Measurements from ENCODE around the gene WNT2B.

WNT2B gene

DNA sequence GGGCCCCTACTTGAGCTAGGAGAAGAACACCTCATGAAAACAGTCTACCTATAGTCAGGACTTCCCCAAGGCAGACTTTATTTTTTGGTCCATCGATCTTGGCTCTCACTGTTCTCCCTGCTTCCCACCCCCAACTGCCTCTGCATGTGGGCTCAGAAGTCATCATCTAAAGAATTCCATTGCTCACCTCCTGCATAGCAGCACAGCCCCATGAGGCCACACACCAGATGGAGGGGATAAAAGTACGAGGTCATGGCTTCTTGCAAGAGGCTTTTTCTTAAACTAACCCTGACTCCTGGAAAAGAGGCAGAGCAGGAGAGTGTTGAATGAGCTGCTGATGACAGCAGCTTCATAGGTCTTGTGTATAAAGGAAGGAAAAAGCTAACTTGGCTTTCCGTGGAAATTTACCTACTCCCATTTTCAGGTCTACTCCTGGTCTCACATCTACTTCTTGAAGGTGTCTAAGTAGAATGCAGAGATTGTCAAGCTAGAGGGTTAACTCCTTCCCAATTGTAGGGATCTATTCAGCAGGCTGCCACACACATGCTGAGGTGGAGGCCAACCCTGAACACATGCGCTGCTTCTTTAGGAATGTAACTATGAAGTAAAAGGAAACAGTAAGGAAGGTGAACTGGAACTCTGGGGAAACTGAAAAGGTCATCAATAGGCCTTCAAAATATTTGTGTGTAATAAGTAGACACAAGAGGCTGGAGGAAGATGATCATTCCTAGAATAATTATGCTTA lies 18.7 kb downstream of the WNT2B start:
- no peak for DNase-seq (ENCODE audit: low read depth)

- DNase-seq (ENCODE audit: low read depth) = no peak
Measured at GRCh38 chr1:112528076-112528475, 19.3 kb downstream of the WNT2B start.

DNA sequence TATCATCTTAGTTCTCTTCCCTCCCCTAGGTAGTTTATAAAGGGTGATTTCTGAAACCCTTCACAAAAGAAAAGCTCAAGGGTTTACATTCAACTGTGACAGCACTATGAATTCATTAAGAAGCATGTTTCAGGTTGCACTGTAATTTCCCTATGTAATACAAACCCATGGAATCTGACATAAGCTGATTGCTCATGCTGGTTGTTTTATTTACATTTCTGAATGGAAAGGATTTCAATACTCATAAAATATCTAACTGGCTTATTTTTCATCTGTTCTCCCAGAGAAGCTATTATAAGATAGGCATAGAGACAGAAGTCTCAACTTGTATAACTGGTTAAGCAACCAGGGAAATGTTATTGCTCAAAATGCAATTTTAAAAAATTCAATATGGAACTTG lies 20.5 kb downstream of the WNT2B start:
- no peak for DNase-seq (ENCODE audit: low read depth)

DNA sequence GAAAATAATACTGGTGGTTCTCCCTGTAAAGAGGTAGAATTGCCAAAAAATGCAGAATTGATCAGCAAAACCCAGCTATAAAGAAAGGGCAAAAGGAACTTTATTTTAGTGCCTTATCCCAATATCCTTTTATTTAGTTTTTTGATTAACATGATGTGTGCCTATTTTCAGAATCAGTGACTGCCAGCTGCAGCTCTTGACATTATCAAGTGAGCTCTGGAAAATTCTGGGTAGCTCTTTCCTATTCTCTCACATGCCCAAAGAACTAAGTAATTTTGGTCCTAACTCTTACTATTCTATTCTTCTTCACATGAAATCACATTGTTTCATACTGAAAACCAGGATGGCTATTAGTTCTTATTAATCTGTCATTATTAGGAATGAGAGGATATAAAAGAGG lies 22.1 kb downstream of the WNT2B start:
- no peak for DNase-seq (ENCODE audit: low read depth)

DNA sequence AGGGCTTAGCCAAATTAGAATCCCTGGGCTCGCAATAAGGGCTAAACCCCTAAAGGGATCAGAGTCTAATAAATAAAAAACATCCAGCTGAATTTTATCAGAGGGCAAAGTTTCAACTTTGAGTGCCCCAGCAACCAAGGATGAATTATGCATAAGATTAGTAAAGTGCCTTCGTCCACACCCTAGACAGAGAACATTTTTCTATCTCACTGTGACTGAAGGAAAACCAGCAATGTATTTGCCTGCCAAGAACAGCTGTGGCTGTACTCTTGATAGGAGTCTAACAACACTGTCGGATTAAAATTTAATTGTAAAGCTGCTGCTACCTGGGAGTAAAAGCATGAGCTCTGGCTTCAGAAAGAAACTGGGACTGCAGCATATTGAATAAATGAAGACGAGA lies 23.3 kb downstream of the WNT2B start:
- no peak for DNase-seq (ENCODE audit: low read depth)

- no peak for DNase-seq (ENCODE audit: low read depth)
Measured at GRCh38 chr1:112533029-112533428, 24.3 kb downstream of the WNT2B start.

- DNase-seq (ENCODE audit: low read depth) = no peak
Measured at GRCh38 chr1:112536561-112536960, 27.8 kb downstream of the WNT2B start.

- no peak for DNase-seq (ENCODE audit: low read depth)
Measured at GRCh38 chr1:112537456-112537855, 28.7 kb downstream of the WNT2B start.

- no peak for DNase-seq (ENCODE audit: low read depth)
Measured at GRCh38 chr1:112538883-112539282, 30.1 kb downstream of the WNT2B start.

DNA sequence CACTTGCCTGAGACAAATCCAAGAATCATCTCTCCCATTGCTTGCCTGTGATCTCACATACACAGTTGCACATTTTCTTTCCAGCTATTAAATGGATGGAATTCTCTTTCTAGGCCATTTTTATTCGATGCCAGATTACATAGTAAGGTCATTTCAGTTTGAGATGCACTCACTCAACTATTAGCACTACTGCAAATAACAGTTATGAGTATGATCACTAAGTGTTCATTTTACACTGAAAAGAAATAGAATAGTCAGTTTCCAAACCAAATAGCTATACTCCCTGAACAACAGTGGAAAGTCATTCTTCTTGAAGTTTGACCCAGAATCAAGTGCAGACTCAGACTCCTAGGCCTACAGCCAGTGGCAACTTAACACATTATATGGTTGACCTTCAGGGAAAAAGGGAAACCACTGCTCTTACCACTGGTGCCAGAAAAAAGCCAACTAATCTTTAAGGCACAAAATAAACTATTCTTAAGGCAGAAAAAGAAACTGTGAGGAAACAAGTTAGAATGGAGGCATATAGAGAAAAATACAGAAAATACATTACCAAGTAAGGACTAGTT lies 31.5 kb downstream of the WNT2B start:
- no peak for DNase-seq (ENCODE audit: low read depth)

GRCh38 chr1:112541299-112541698 lies 32.5 kb downstream of the WNT2B start:
- no peak for DNase-seq (ENCODE audit: low read depth)

GRCh38 chr1:112542206-112542973 lies 33.6 kb downstream of the WNT2B start:
- no peak for DNase-seq (ENCODE audit: low read depth)

DNA sequence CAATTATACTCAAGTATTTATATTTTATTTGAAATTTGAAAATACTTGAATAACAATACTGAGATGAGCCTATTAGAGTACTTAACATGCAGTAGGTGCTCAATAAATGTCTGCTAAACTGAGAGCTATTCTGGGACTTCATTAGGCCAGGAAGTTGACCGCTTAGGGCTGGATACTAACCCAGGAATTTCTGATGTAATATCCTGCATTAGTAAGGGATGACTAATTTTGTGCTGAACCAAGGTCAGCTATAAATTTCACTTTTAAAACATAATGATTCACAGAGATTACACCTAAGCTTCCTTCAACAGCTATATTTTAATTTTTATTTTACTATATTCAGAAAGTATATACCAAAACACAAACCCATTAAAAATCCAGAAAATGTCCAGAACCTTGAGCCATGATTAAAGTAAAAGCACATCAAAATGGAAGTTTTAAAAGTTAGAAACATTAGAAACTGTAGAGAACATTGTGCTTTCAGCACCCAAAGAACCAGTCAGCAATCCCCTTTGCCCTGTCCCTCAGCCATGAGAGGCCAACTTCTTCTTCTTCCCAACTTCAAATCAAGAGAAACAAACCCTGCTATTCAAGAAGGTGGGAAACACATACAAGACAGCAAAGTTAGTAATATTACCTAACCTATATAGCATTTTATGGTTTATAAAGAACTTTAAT lies 35.4 kb downstream of the WNT2B start:
- DNase-seq (ENCODE audit: low read depth) = no peak

DNA sequence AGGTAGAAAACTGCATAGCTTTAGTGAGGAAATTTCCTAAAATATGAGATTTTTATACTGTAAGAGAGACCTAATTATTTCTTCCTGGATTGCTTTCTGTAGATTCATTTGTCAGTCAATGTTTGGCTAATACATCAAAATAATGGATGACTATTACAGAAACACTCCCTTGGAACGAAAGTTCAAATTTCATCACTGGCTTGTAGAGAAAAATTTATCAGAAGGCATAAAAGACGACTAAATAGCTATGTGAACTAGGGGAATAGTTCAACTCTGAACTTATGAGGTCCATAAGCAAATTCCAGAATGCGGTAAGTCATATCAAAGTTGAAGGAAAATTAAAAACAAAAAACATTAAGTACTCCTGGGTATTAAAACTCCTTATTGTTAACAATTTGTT lies 36.0 kb downstream of the WNT2B start:
- no peak for DNase-seq (ENCODE audit: low read depth)

DNA sequence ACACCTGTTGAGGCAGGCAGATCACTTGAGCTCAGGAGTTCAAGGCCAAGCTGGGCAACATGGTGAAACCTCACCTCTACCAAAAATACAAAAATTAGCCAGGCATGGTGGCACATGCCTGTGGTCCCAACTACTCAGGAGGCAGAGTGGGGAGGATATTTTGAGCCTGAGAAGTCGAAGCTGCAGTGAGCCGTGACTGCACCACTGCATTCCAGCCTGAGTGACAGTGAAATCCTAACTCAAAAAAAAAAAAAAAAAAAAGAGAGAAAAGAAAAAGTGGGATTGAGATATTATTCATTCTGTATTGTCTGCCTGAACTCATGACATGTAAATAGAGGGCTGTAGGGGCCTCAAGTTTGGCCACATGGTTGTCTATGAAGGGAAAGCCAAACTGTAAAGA lies 37.3 kb downstream of the WNT2B start:
- no peak for DNase-seq (ENCODE audit: low read depth)

GRCh38 chr1:112548547-112548946 lies 39.8 kb downstream of the WNT2B start:
- DNase-seq (ENCODE audit: low read depth) = no peak

- no peak for DNase-seq (ENCODE audit: low read depth)
Measured at GRCh38 chr1:112549590-112549989, 40.8 kb downstream of the WNT2B start.

GRCh38 chr1:112554411-112554810 lies 45.6 kb downstream of the WNT2B start:
- no peak for DNase-seq (ENCODE audit: low read depth)

GRCh38 chr1:112557385-112557784 lies 48.6 kb downstream of the WNT2B start:
- no peak for DNase-seq (ENCODE audit: low read depth)

GRCh38 chr1:112558634-112559033 lies 49.9 kb downstream of the WNT2B start:
- DNase-seq (ENCODE audit: low read depth) = no peak

- no peak for DNase-seq (ENCODE audit: low read depth)
Measured at GRCh38 chr1:112563341-112563740, 54.6 kb downstream of the WNT2B start.

GRCh38 chr1:112564081-112564480 lies 55.3 kb downstream of the WNT2B start:
- no peak for DNase-seq (ENCODE audit: low read depth)

DNA sequence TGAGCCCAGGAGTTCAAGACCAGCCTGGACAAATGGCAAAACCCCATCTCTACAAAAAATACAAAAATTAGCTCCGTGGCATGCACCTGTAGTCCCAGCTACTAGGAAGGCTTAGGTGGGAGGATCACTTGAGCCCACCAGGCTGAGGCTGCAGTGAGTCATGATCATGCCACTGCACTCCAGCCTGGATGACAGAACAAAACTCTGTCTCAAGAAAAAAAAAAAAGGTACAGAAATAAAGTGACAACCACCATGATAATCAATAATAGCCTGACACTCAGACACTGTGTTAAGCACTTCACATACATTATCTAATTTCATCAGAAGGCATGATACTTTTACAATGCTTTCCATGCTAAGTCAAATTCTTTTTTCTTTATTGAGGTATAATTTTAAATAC lies 57.0 kb downstream of the WNT2B start:
- DNase-seq (ENCODE audit: low read depth) = no peak

Data from activated T-cell treated with anti-CD3 and anti-CD28 coated beads for 48 hours (primary cell).